SK-N-MC (cell line): ENCODE results near the gene CORIN.
"Not testable (repeated sequence)": the region's sequence is repeated elsewhere in the genome, so short reads cannot be mapped to it uniquely, and the experiment has no call there.

Experiments
- DNase-seq: peaks from one replicate; pipeline ENCODE4 v3.0.0-alpha.2; 2011; ENCODE audit warnings: low read depth, low spot score
- H3K27ac ChIP-seq: fragments of 200-600 bp; sonication (generic); 2 replicates; pipeline ENCODE4 v1.5.1; 2016; ENCODE audit warnings: mixed run types
- H3K36me3 ChIP-seq: fragments of 200-600 bp; sonication (generic); 2 replicates; pipeline ENCODE4 v1.6.1; 2017; ENCODE audit warnings: antibody characterized with exemption, low read length, mixed read lengths; ENCODE audit not compliant: insufficient read depth
- H3K4me3 ChIP-seq: fragments of 200-600 bp; sonication (generic); 2 replicates; pipeline ENCODE4 v1.5.1; 2016
- H3K9ac ChIP-seq: fragments of 200-600 bp; sonication (generic); 2 replicates; pipeline ENCODE4 v1.8.0; 2017; ENCODE audit warnings: mixed run types, mixed read lengths; ENCODE audit not compliant: insufficient read length
- H3K9me3 ChIP-seq: fragments of 200-600 bp; sonication (generic); 2 replicates; pipeline ENCODE4 v1.6.1; 2017; ENCODE audit warnings: low read depth, mild to moderate bottlenecking, antibody characterized with exemption, low read length, moderate library complexity, mixed read lengths
- EZH2 ChIP-seq: fragments of 200-600 bp; sonication (generic); IDR thresholded peaks from one replicate; pipeline ENCODE4 v1.6.1; 2017; ENCODE audit warnings: antibody characterized with exemption
- FOXP2 ChIP-seq: optimal IDR thresholded peaks from 2 replicates; pipeline ENCODE3; 2011; ENCODE audit warnings: mild to moderate bottlenecking, moderate library complexity; ENCODE audit not compliant: insufficient read depth; ENCODE audit errors: extremely low read length, control extremely low read depth
- POLR2AphosphoS5 ChIP-seq: IDR thresholded peaks from 2 replicates; pipeline ENCODE4 v1.6.1; 2012; ENCODE audit warnings: mild to moderate bottlenecking, low read depth, low read length, borderline replicate concordance

CORIN gene

GRCh38 chr4:47550899-47551548 is 286.8 kb downstream of the CORIN start:
- Histone ChIP-seq H3K27ac (no peak overlapping the region), H3K36me3 (no peaks in the 10 kb centered on the region), H3K4me3 (no peak overlapping the region), H3K9ac (no peak overlapping the region), H3K9me3 (no peaks in the 10 kb centered on the region)
- TF ChIP-seq EZH2 (no peak), FOXP2 (no peak), POLR2AphosphoS5 (no peak)
- DNase-seq = no peak

DNA sequence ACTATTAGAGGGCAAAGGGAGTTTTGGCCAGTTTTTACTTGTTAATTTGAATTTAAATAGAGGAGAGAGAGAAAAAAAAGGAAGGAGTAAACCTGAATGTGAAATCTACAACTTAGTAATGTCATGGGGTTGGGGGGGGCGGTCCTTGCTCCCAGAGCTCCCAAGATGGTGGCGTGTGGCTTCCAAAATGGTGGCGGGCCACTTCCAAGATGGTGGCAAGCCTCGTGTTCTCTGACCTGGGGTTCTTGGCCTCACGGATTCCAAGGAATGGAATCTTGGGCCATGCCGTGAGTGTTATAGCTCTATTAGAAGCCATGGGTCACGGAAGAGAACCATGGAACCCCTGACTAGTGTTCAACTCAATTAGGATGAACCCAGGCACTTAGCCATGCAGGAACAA is 287.5 kb downstream of the CORIN start:
- H3K27ac ChIP-seq, DNase-seq, H3K4me3 ChIP-seq, H3K9ac ChIP-seq, H3K9me3 ChIP-seq, H3K36me3 ChIP-seq: not testable (repeated sequence)
